DND-41 (cell line): ENCODE results near the gene ZC3H4.

Experiments used
- ATAC-seq: fragments of 200-7000 bp; cut with Tn5 transposase; 3 replicates; pipeline ENCODE4 v1.9.1; 2021; ENCODE audit warnings: low read depth; ENCODE audit not compliant: insufficient read depth
- DNase-seq: peaks from one replicate; pipeline ENCODE4 v3.0.0-alpha.2; 2020
- H2AFZ ChIP-seq: 2 replicates; pipeline ENCODE4 v1.6.0; 2012; ENCODE audit warnings: low read depth, low read length
- H3K27ac ChIP-seq: 2 replicates; pipeline ENCODE4 v1.5.1; 2012; ENCODE audit warnings: low read length, inconsistent platforms
- H3K27me3 ChIP-seq: fragments of 200-600 bp; sonication (generic); 2 replicates; pipeline ENCODE4 v1.6.0; 2012; ENCODE audit warnings: low read length, mild to moderate bottlenecking, inconsistent platforms; ENCODE audit not compliant: insufficient read depth, poor library complexity
- H3K36me3 ChIP-seq: 2 replicates; pipeline ENCODE4 v1.5.1; 2012; ENCODE audit warnings: low read length, inconsistent platforms; ENCODE audit not compliant: insufficient read depth
- H3K4me1 ChIP-seq: 2 replicates; pipeline ENCODE4 v1.5.1; 2012; ENCODE audit warnings: mild to moderate bottlenecking, low read length; ENCODE audit not compliant: insufficient read depth
- H3K4me2 ChIP-seq: 2 replicates; pipeline ENCODE4 v1.6.0; 2012; ENCODE audit warnings: mild to moderate bottlenecking, moderate library complexity, low read length, inconsistent platforms; ENCODE audit not compliant: insufficient read depth
- H3K4me3 ChIP-seq, 2 experiments: fragments of 200-600 bp in 1 of 2; shearing (Covaris generic) in 1 of 2; 2 replicates each; pipeline ENCODE4 v1.5.1; 2012 to 2016; ENCODE audit warnings: inconsistent platforms in 2 of 2, low read length in 2 of 2, mild to moderate bottlenecking in 2 of 2, low read depth in 1 of 2, moderate library complexity in 1 of 2
- H3K79me2 ChIP-seq: 2 replicates; pipeline ENCODE4 v1.6.0; 2012; ENCODE audit warnings: low read length, inconsistent platforms; ENCODE audit not compliant: insufficient read depth
- H3K9ac ChIP-seq: 2 replicates; pipeline ENCODE4 v1.6.0; 2012; ENCODE audit warnings: low read depth, mild to moderate bottlenecking, inconsistent platforms, low read length, moderate library complexity
- H3K9me3 ChIP-seq: 2 replicates; pipeline ENCODE4 v1.5.1; 2012; ENCODE audit warnings: low read length, moderate library complexity, mild to moderate bottlenecking, inconsistent platforms; ENCODE audit not compliant: insufficient read depth, severe bottlenecking
- H4K20me1 ChIP-seq: 2 replicates; pipeline ENCODE4 v1.6.0; 2012; ENCODE audit warnings: low read length; ENCODE audit not compliant: insufficient read depth
- CTCF ChIP-seq: IDR thresholded peaks from 2 replicates; pipeline ENCODE4 v1.5.1; 2012; ENCODE audit warnings: borderline replicate concordance, low read length, moderate library complexity, mild to moderate bottlenecking; ENCODE audit not compliant: poor library complexity, severe bottlenecking; ENCODE audit errors: extremely low read depth
- EZH2 ChIP-seq: IDR thresholded peaks from 3 replicates; pipeline ENCODE4 v1.6.1; 2012; ENCODE audit warnings: borderline replicate concordance, low read depth, mild to moderate bottlenecking, moderate library complexity, low read length, inconsistent platforms; ENCODE audit not compliant: severe bottlenecking

Gene ZC3H4

DNA sequence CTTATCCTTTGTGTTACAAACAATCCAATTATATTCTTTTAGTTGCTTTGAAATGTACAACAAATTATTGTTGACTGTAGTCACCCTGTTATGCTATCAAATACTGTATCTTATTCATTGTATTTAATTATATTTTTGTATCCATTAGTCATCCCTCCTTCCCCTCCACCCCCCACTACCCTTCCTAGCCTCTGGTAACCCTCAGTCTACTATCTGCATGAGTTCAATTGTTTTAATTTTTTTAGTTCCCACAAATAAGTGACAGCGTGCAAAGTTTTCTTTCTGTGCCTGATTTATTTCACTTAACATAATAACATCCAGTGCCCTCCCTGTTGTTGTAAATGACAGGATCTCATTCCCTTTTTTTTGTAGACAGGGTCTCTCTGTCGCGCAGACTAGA is 21.6 kb upstream of the ZC3H4 start:
- Histone ChIP-seq H3K4me3 (no peak overlapping the region), H3K27ac (no peak overlapping the region), H3K36me3 (peaks cover 70% of the 10 kb centered on the region), H3K4me1 (peaks cover 41% of the 10 kb centered on the region), H4K20me1 (peaks cover 74% of the 10 kb centered on the region), H3K27me3 (no peaks in the 10 kb centered on the region), H3K9me3 (no peaks in the 10 kb centered on the region), H3K4me2 (peak overlapping the region; percentile 91; the same call in 1 of the 2 replicates), H3K79me2 (peaks cover 97% of the 10 kb centered on the region), H2AFZ (no peak overlapping the region), H3K9ac (no peak overlapping the region)
- no peak for DNase-seq
- TF ChIP-seq EZH2, result no peak
- ATAC-seq, result no peak

GRCh38 chr19:47134545-47134944 is 21.0 kb upstream of the ZC3H4 start:
- Histone ChIP-seq H3K27me3 (no peaks in the 10 kb centered on the region), H3K36me3 (peaks cover 70% of the 10 kb centered on the region), H4K20me1 (peaks cover 74% of the 10 kb centered on the region), H3K4me2 (peak overlapping the region; percentile 91), H3K4me3 (peak overlapping the region in 1 of 2 experiments; percentile 40; a peak in 2 of 4 replicates), H3K4me1 (peaks cover 44% of the 10 kb centered on the region), H3K9ac (peak overlapping the region; percentile 15; the same call in 1 of the 2 replicates), H3K79me2 (peaks cover 91% of the 10 kb centered on the region), H3K27ac (0 out of 2 replicates have a peak overlapping the region, but pooled peaks have one; percentile 1), H2AFZ (no peak overlapping the region), H3K9me3 (no peaks in the 10 kb centered on the region)
- TF ChIP-seq EZH2 (no peak), CTCF (no peak)
- DNase-seq, result no peak
- ATAC-seq, result no peak

DNA sequence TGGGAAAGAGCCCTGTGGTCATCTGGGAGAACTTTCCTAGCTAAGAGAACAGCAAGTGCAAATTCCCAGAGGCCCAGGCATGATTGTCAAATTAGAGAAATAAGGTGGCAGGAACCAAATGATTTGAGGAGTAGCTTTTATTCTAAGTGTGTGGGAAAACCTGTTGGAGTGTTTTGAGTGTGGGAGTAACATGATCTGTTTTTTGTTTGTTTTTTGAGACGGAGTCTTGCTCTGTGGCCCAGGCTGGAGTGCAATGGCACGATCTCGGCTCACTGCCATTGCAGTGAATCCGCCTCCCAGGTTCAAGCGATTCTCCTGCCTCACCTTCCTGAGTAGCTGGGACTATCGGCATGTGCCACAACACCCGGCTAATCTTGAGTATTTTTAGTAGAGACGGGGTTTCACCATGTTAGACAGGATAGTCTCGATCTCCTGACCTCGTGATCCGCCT is 19.5 kb upstream of the ZC3H4 start:
- no peak for DNase-seq
- no peak for ATAC-seq
- Histone ChIP-seq H3K4me1 (peaks cover 44% of the 10 kb centered on the region), H3K4me3 (peak overlapping the region in 1 of 2 experiments; percentile 100; a peak in 3 of 4 replicates), H3K9me3 (no peaks in the 10 kb centered on the region), H4K20me1 (peaks cover 60% of the 10 kb centered on the region), H2AFZ (no peak overlapping the region), H3K27ac (peak overlapping the region; percentile 95), H3K27me3 (no peaks in the 10 kb centered on the region), H3K9ac (peak overlapping the region; percentile 92), H3K36me3 (peaks cover 57% of the 10 kb centered on the region), H3K79me2 (peaks cover 77% of the 10 kb centered on the region), H3K4me2 (peak overlapping the region; percentile 91)
- no peak for TF ChIP-seq CTCF
- TF ChIP-seq EZH2, result no peak

DNA sequence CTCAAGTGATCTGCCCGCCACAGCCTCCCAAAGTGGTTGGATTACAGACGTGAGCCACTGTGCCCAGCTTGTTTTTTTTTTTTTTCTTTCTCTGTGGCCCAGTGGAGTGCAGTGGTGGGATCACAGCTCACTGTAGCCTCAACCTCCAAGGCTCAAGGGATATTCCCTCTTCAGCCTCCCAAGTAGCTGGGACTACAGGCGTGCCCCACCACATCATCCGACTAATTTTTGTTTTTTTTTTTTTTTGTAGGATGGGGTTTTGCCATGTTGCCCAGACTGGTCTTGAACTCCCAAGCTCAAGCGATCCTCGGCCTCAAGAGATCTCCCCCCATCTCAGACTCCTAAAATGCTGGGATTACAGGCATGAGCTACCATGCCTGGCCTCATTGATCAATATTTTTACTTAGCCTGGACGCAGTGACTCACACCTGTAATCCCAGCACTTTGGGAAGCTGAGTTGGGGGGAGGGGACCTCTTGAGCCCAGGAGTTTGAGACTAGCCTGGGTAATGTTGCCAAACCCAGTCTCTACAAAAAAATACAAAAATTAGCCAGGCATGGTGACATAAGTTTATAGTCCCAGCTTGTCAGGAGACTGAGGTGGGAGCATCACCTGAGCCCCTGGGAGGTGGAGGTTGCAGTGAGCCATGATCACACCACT is 18.7 kb upstream of the ZC3H4 start:
- H3K27ac ChIP-seq, result peak overlapping the region; percentile 95
- peak overlapping the region; percentile 82 to 100; a peak in 3 of 4 replicates for H3K4me3 ChIP-seq
- peaks cover 44% of the 10 kb centered on the region for H3K4me1 ChIP-seq
- no peaks in the 10 kb centered on the region for H3K9me3 ChIP-seq
- peak overlapping the region; percentile 91 for H3K4me2 ChIP-seq
- H4K20me1 ChIP-seq, result peaks cover 55% of the 10 kb centered on the region
- peak overlapping the region; percentile 92 for H3K9ac ChIP-seq
- DNase-seq (no peak), ATAC-seq (no peak)
- no peaks in the 10 kb centered on the region for H3K27me3 ChIP-seq
- TF ChIP-seq EZH2 (no peak), CTCF (no peak)
- H2AFZ ChIP-seq, result no peak overlapping the region
- H3K36me3 ChIP-seq, result peaks cover 52% of the 10 kb centered on the region
- H3K79me2 ChIP-seq, result peaks cover 70% of the 10 kb centered on the region
